ENCODE data around the gene SLC39A5. TPM values are rescaled to one million over a fixed set of nuclear protein-coding genes. Genes with fewer than 3 reads are reported as not detected.

The SLC39A5 gene
- total RNA-seq, 1 experiment from 2014 or later = not detected

- in situ Hi-C loops (cut with HindIII; ENCODE audit: low sequenced_read_pairs) = loop anchor here (10.0 kb wide), 1 partner anchor 88 kb away; no protein-coding TSS in a partner anchor
- DNase-seq (ENCODE audit: low spot score) = peak; percentile 63
These were observed 23.2 kb upstream of the SLC39A5 start for GRCh38 chr12:56206452-56207166.

- in situ Hi-C loops (cut with HindIII; ENCODE audit: low sequenced_read_pairs) = loop anchor here (10.0 kb wide), 1 partner anchor 87 kb away; no protein-coding TSS in a partner anchor
- no peak for DNase-seq (ENCODE audit: low spot score)
These were observed 21.8 kb upstream of the SLC39A5 start for GRCh38 chr12:56208006-56208405.

GRCh38 chr12:56212361-56212760 is 17.5 kb upstream of the SLC39A5 start:
- no peak for DNase-seq (ENCODE audit: low spot score)
- in situ Hi-C loops (cut with HindIII; ENCODE audit: low sequenced_read_pairs) = no loop called here

DNA sequence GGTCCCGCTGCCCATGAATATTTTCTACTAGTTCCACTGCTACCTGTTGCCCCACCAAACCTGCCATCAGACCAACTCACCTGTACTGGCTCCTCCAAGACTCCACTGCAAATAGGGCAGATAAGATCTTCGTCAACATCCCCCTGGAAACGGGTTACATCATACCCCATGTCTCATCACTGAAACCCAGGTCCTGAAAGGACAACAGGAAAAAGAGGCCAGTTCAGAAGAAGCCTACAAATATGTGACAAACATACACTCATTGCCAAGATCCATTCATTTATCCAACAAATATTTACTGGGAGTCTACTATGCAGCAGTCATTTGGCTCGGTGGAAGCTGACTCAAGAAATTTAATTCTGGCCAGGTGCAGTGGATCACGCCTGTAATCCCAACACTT is 16.0 kb upstream of the SLC39A5 start:
- in situ Hi-C loops (cut with HindIII; ENCODE audit: low sequenced_read_pairs) = no loop called here
- DNase-seq (ENCODE audit: low spot score) = no peak

- in situ Hi-C loops (cut with HindIII; ENCODE audit: low sequenced_read_pairs) = no loop called here
- DNase-seq (ENCODE audit: low spot score) = peak; percentile 91
These were observed 13.4 kb upstream of the SLC39A5 start for GRCh38 chr12:56216461-56216860.

DNA sequence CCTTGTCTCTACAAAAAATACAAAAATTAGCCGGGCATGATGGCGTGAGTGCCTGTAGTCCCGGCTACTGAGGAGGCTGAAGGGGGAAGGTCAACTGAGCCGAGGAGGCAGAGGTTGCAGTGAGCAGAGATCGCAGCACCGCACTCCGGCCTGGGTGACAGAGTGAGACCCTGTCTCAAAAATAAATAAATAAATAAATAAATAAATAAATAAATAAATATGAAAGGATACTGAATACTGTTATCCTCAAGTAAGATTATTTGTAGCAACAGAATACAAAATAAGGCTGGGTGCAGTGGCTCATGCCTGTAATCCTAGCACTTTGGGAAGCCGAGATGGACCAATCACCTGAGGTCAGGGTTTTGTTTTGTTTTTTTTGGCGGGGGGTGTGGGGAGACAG is 10.0 kb upstream of the SLC39A5 start:
- in situ Hi-C loops (cut with HindIII; ENCODE audit: low sequenced_read_pairs) = no loop called here
- no peak for DNase-seq (ENCODE audit: low spot score)

DNA sequence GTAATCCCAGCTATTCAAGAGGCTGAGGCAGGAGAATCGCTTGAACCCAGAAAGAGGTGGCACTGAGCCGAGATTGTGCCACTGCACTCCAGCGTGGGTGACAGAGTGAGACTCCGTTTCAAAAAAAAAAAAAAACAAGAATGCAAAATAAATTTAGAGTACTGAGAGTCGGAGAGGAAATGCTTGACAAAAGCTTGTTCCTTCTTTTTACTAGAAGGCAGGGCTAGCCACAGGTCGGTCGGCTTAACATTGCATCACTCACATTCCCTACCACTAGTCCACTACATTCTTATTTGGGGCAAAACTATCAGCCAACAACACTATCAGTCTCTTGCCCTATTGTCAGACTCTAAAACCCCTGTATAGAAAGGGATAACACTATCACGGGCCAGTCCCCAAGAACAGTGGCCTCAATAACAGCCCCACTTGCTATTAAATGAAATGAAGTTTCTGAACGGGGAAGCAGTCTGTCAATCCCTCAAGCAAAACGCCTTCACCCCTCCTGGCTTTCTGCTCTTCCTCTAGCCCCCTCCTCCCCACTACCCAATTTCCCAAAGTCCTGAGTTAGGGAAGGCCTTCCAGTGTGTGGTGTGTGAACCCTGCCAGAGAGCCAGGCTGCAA is 9.1 kb upstream of the SLC39A5 start:
- no peak for DNase-seq (ENCODE audit: low spot score)
- in situ Hi-C loops (cut with HindIII; ENCODE audit: low sequenced_read_pairs) = no loop called here

DNA sequence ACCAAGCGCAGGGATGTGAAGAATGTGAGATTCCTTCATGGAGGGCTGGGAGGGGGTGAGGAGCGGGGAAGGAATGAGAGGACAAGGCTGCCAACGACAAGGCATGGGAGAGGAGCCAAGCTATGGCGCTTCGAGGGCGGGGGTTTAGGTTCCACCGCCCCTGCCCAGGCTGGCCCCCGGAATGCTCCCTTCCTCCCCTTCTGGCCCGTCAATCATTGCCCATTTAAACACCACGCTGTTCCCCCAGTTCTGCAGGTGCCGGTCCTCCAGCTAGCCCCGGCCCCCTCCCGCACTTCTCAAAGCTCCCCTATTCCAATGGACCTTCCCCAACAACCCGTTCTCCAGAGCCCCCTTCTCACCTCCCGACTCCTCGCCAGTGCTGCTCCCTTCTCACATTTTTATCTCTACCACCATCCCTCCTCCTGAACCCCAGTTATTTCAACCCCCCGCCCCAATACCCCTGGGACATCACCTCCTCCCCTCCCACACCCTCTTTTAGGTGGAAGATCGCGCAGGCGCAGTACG is 8.6 kb upstream of the SLC39A5 start:
- DNase-seq (ENCODE audit: low spot score) = peak; percentile 64
- in situ Hi-C loops (cut with HindIII; ENCODE audit: low sequenced_read_pairs) = no loop called here

GRCh38 chr12:56221757-56222530 is 7.9 kb upstream of the SLC39A5 start, which contains the start of gene RNF41:
RNF41 (minus strand) TSS chr12:56221922; CDS start chr12:56214047, 7,875 bp downstream.
- in situ Hi-C loops (cut with HindIII; ENCODE audit: low sequenced_read_pairs) = no loop called here
- DNase-seq (ENCODE audit: low spot score) = peak; percentile 99

- no peak for DNase-seq (ENCODE audit: low spot score)
- in situ Hi-C loops (cut with HindIII; ENCODE audit: low sequenced_read_pairs) = no loop called here
These were observed 7.3 kb upstream of the SLC39A5 start for GRCh38 chr12:56222531-56222895.

- in situ Hi-C loops (cut with HindIII; ENCODE audit: low sequenced_read_pairs) = no loop called here
- no peak for DNase-seq (ENCODE audit: low spot score)
These were observed 6.2 kb upstream of the SLC39A5 start for GRCh38 chr12:56223571-56224101.

- in situ Hi-C loops (cut with HindIII; ENCODE audit: low sequenced_read_pairs) = no loop called here
These were observed 5.6 kb upstream of the SLC39A5 start, which contains the start of gene NABP2 for GRCh38 chr12:56224102-56224701. NABP2 (plus strand) TSS chr12:56224342; CDS start chr12:56224857, 515 bp downstream.

GRCh38 chr12:56224954-56225353 is 4.9 kb upstream of the SLC39A5 start:
- DNase-seq (ENCODE audit: low spot score) = no peak
- in situ Hi-C loops (cut with HindIII; ENCODE audit: low sequenced_read_pairs) = no loop called here

More at GRCh38 chr12:56224102-56224701, 5.6 kb upstream of the SLC39A5 start, which contains the start of gene NABP2:
- peak; percentile 98 for DNase-seq (ENCODE audit: low spot score)

GRCh38 chr12:56229082-56229481 is 769 bp upstream of the SLC39A5 start:
- DNase-seq (ENCODE audit: low spot score) = no peak
- in situ Hi-C loops (cut with HindIII; ENCODE audit: low sequenced_read_pairs) = no loop called here

DNA sequence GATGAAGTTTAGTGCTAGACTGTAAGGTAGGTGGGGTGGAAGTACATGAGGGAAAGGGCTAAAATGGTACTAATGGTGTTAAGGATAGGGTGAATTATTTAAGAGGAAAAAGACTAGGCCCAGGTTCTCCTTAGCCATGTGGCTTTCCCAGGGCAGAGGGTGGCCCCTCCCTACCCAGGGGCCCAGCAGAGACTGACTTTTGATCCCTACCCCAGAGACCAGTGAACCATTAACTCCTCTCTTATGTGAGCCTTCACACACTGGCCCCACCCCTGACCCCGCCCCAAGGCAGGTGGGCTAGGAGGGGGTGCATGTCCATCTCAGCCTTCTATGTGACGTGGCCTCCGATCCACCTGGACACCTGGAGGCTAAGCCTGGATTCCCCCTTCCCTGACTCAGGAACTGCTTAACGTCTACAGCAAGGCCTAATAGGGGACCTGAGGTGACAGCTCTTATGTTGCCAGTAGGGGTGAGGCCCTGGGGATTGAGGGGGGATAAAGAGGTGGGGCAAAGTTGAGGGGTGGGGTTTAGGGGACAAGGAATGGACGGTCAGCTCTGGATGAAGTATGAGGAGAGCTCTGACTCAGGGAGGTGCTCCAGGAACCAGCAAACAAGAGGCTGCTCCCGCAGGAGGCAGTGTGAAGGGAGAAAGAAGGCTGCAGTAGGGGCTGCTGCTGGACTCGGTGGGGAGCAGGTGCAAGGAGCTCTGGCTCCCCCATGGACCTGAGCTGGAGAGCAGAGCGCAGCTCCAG is 757 bp downstream of the SLC39A5 start:
- no peak for DNase-seq (ENCODE audit: low spot score)
- in situ Hi-C loops (cut with HindIII; ENCODE audit: low sequenced_read_pairs) = no loop called here

DNA sequence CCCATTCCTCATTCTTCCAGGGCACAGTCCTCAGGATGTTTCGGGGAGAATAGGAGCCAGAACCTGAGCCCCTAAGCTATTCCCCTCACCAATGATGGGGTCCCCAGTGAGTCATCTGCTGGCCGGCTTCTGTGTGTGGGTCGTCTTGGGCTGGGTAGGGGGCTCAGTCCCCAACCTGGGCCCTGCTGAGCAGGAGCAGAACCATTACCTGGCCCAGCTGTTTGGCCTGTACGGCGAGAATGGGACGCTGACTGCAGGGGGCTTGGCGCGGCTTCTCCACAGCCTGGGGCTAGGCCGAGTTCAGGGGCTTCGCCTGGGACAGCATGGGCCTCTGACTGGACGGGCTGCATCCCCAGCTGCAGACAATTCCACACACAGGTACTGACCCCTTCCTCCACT is 1.3 kb downstream of the SLC39A5 start:
- no peak for DNase-seq (ENCODE audit: low spot score)
- in situ Hi-C loops (cut with HindIII; ENCODE audit: low sequenced_read_pairs) = no loop called here

GRCh38 chr12:56234746-56235436 is 5.0 kb downstream of the SLC39A5 start:
- DNase-seq (ENCODE audit: low spot score) = no peak
- in situ Hi-C loops (cut with HindIII; ENCODE audit: low sequenced_read_pairs) = no loop called here

DNA sequence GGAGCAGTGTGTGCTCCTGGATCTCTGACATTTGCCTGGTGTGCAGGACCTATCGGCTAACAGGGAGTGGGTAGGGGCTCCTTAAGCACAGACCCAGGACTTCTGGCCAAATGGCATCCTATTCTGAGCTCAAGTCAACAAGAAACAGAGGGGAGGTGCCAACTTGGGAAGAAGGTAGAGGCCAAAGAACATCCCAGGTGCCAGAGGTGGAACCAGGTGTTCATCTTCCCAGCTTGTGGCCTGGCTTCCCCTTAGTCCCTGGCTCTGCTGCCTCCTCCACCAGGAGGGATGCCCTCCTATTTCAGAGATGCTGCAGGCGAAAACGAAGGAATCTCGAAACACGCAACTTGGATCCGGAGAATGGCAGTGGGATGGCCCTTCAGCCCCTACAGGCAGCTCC is 6.2 kb downstream of the SLC39A5 start:
- in situ Hi-C loops (cut with HindIII; ENCODE audit: low sequenced_read_pairs) = no loop called here
- no peak for DNase-seq (ENCODE audit: low spot score)

Measured in G401 (cell line).